Measurements from ENCODE around the gene VIM.

GRCh38 chr10:17200001-17200911 lies 27.8 kb upstream of the VIM start:
- TF ChIP-seq, protein P1, sequence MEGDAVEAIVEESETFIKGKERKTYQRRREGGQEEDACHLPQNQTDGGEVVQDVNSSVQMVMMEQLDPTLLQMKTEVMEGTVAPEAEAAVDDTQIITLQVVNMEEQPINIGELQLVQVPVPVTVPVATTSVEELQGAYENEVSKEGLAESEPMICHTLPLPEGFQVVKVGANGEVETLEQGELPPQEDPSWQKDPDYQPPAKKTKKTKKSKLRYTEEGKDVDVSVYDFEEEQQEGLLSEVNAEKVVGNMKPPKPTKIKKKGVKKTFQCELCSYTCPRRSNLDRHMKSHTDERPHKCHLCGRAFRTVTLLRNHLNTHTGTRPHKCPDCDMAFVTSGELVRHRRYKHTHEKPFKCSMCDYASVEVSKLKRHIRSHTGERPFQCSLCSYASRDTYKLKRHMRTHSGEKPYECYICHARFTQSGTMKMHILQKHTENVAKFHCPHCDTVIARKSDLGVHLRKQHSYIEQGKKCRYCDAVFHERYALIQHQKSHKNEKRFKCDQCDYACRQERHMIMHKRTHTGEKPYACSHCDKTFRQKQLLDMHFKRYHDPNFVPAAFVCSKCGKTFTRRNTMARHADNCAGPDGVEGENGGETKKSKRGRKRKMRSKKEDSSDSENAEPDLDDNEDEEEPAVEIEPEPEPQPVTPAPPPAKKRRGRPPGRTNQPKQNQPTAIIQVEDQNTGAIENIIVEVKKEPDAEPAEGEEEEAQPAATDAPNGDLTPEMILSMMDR (tag by site-specific recombination; IDR thresholded peaks at IDR 0.05) = no peak
- TF ChIP-seq ZBTB1 (tag by site-specific recombination; IDR thresholded peaks at IDR 0.05) (no peak), ZNF311 (tag by site-specific recombination; IDR thresholded peaks at IDR 0.05; ENCODE audit: borderline replicate concordance) (no peak), KLF1 (tag by site-specific recombination; IDR thresholded peaks at IDR 0.05) (no peak), ELK4 (IDR thresholded peaks at IDR 0.05; ENCODE audit: borderline replicate concordance, low read depth, low read length) (no peak)
- TF ChIP-seq, protein P2, sequence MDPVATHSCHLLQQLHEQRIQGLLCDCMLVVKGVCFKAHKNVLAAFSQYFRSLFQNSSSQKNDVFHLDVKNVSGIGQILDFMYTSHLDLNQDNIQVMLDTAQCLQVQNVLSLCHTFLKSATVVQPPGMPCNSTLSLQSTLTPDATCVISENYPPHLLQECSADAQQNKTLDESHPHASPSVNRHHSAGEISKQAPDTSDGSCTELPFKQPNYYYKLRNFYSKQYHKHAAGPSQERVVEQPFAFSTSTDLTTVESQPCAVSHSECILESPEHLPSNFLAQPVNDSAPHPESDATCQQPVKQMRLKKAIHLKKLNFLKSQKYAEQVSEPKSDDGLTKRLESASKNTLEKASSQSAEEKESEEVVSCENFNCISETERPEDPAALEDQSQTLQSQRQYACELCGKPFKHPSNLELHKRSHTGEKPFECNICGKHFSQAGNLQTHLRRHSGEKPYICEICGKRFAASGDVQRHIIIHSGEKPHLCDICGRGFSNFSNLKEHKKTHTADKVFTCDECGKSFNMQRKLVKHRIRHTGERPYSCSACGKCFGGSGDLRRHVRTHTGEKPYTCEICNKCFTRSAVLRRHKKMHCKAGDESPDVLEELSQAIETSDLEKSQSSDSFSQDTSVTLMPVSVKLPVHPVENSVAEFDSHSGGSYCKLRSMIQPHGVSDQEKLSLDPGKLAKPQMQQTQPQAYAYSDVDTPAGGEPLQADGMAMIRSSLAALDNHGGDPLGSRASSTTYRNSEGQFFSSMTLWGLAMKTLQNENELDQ (tag by site-specific recombination; IDR thresholded peaks at IDR 0.05; ENCODE audit: low read depth) = no peak

Data from HEK293 (cell line).